Heart left ventricle (tissue), 13 donors: ENCODE results near the gene KREMEN1.

Experiments
- CTCF ChIP-seq, 12 donors: fragments of 200-600 bp; sonication (generic) in 4 of 12; IDR thresholded peaks; one replicate each; pipeline versions ENCODE4 v1.5.0 to v1.8.0; 2018 to 2022; ENCODE audit warnings: antibody characterized with exemption in 12 of 12, mild to moderate bottlenecking in 5 of 12
- POLR2A ChIP-seq, 2 donors: fragments of 450-650 bp; IDR thresholded peaks; one replicate each; pipeline ENCODE4 v1.6.1; 2017; ENCODE audit warnings: antibody characterized with exemption in 2 of 2, mild to moderate bottlenecking in 2 of 2, moderate library complexity in 2 of 2
- donor health status: ischemic (EF 13 %, LVEDD 7.1; RV severe dilation, severe dysfunction).
- donor health status: DM: no; HTN: yes; CAD: no.
- donor health status: DM: no; HTN: no; CAD: no.
- donor health status: ischemic (EF 25% LVEDD 6.9; RV normal size, moderate dysfunction).
- donor health status: ischemic (EF 25% LVEDD 5.7; RV mildly dilated, moderate dysfunction).
- donor health status: ischemic (EF 35%, LVEDD 5.7; RV mildly dilated, moderate dysfunction).
- donor health status: nonischemic (EF 11% LVEDD 7.7; RV severe dilation, severe dysfunction).
- donor health status: DM: yes; HTN: yes; CAD: no.
- donor health status: PGD.
- donor health status: ischemic (EF 29% LVEDD 5.4; RV normal size, mild dysfunction).
- donor health status: nonischemic (EF 23%, LVEDD 6.1; RV moderate dilation, normal function).

DNA sequence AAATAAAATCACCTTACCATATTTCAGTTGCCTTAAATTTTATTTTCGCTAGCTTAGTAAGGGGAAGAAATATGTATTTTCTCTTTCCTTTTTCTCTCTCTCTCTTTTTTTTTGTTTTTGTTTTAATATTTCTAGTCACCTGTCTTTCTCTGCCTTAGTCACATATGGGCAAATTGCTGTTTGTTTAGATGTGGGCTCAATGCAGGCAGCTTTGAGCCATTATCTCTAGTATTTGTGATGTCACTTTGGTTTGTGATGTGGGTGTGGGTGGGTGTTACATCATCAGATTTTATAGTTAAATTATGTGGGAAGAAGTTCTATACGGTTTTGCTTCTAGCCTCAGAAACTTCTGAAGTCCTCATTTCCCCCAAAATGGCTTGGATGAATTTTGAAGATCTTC is 11.1 kb upstream of the KREMEN1 start, which contains the start of gene C22orf31:
- no peak for TF ChIP-seq CTCF (IDR thresholded peaks at IDR 0.05)
- no peak for TF ChIP-seq POLR2A (IDR thresholded peaks at IDR 0.05)
